C1 segment of cervical spinal cord (tissue), 14 donors: ENCODE measurements around the gene PGM1.

ENCODE experiments used
- DNase-seq, 14 donors: peaks; one replicate each; lab custom pipeline; 2025; lab: John Stamatoyannopoulos, UW

PGM1 gene

GRCh38 chr1:63698001-63698838 lies 105.0 kb downstream of the PGM1 start:
- DNase-seq = peak in 3 of 14 donors; percentile 18 to 33 (median 32)

GRCh38 chr1:63701187-63701586 lies 108.0 kb downstream of the PGM1 start:
- no peak for DNase-seq

DNA sequence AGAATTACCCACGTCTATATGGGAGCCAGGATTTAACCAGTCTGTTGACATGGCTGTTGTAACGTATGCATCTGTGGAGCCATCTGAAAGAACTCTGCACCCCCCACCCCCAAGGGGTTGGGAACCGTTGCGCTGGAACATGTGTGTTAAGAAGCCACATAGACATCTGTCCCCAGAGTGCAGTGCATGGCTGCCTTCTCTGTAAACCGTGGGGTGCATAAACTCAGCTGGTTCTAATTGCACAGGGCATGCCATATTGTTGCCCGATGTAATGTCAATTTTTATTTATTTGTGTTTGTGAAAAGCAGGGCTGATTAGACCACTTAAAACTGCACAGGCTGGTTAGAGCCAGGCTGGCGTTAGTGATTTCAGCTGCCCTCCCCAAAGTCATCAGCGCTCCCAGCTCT lies 110.5 kb downstream of the PGM1 start:
- no peak for DNase-seq

- DNase-seq = no peak
Observed at GRCh38 chr1:63704443-63704842, 111.2 kb downstream of the PGM1 start.

GRCh38 chr1:63705078-63705477 lies 111.9 kb downstream of the PGM1 start:
- DNase-seq = no peak

GRCh38 chr1:63709267-63709828 lies 116.1 kb downstream of the PGM1 start:
- DNase-seq = no peak
